ENCODE data around the gene MTIF2. TPM values are rescaled to one million over a fixed set of nuclear protein-coding genes. Genes with fewer than 3 reads are reported as not detected.
"Not testable (repeated sequence)": the region's sequence is repeated elsewhere in the genome, so short reads cannot be mapped to it uniquely, and the experiment has no call there.

The MTIF2 gene
- polyA plus RNA-seq, 1 experiment, result 11.1 TPM

GRCh38 chr2:55279214-55279835 lies 10.3 kb upstream of the MTIF2 start:
- CTCF ChIA-PET; DNase-seq (ENCODE audit: low read depth); POLR2A ChIA-PET: not testable (repeated sequence)

GRCh38 chr2:55277310-55277709 lies 8.3 kb upstream of the MTIF2 start:
- CTCF ChIA-PET, result no interaction called here
- POLR2A ChIA-PET, result no interaction called here
- Histone ChIP-seq H3K4me3 (ENCODE audit: low read depth, low read length) (no peak overlapping the region), H3K27me3 (ENCODE audit: control insufficient read depth, insufficient read depth, low read length) (no peaks in the 10 kb centered on the region), H3K36me3 (ENCODE audit: control insufficient read depth, insufficient read depth, low read length) (no peaks in the 10 kb centered on the region)
- no peak for TF ChIP-seq CTCF (IDR thresholded peaks at IDR 0.05; ENCODE audit: insufficient read depth, low read depth, low read length)
- no peak for DNase-seq (ENCODE audit: low read depth)

More at GRCh38 chr2:55279214-55279835, 10.3 kb upstream of the MTIF2 start:
- not testable (repeated sequence) for H3K36me3 ChIP-seq (ENCODE audit: control insufficient read depth, insufficient read depth, low read length); H3K27me3 ChIP-seq (ENCODE audit: control insufficient read depth, insufficient read depth, low read length); H3K4me3 ChIP-seq (ENCODE audit: low read depth, low read length)

DNA sequence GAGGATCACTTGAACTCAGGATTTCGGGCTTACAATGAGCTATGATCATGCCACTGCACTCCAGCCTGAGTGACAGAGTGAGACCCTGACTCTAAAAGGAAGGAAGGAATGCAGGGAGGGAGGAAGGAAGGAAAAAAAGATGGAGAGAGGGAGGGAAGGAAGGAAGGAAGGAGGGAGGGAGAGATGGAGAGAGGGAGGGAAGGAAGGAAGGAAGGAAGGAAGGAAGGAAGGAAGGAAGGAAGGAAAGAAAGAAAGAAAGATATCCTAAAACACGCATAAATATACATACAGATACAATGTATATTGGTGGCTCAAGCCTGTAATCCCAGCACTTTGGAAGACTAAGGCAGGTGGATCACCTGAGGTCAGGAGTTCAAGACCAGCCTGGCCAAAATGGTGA lies 5.3 kb upstream of the MTIF2 start:
- POLR2A ChIA-PET; DNase-seq (ENCODE audit: low read depth); H3K4me3 ChIP-seq (ENCODE audit: low read depth, low read length); CTCF ChIA-PET; H3K36me3 ChIP-seq (ENCODE audit: control insufficient read depth, insufficient read depth, low read length); H3K27me3 ChIP-seq (ENCODE audit: control insufficient read depth, insufficient read depth, low read length): not testable (repeated sequence)

DNA sequence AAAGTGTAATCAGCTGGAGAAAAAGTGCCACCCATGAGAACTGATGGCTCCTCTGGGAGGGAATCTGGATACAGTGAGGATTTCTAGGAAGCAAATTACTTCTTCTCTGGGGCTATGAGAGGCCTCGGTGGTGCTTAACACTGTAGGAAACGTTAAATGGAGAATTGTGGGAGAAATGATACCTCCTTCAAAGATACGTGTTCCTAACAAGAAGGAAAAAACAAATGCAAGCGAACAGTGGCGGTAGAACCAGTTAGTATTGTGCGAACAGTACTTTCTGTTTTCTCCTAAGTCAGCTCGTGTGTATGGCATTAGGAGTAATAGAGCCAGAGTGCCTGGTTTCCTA lies 587 bp upstream of the MTIF2 start:
- Histone ChIP-seq H3K27me3 (ENCODE audit: control insufficient read depth, insufficient read depth, low read length) (no peaks in the 10 kb centered on the region), H3K36me3 (ENCODE audit: control insufficient read depth, insufficient read depth, low read length) (no peaks in the 10 kb centered on the region), H3K4me3 (ENCODE audit: low read depth, low read length) (peak overlapping the region; percentile 52)
- no peak for DNase-seq (ENCODE audit: low read depth)
- ChIA-PET POLR2A (no interaction called here), CTCF (interaction anchor here (0.5 kb wide), 1 partner anchor 933 kb away, joined by 3 read pairs; no protein-coding TSS in a partner anchor)
- no peak for TF ChIP-seq CTCF (IDR thresholded peaks at IDR 0.05; ENCODE audit: insufficient read depth, low read depth, low read length)

- TF ChIP-seq CTCF (IDR thresholded peaks at IDR 0.05; ENCODE audit: insufficient read depth, low read depth, low read length), result no peak
- H3K4me3 ChIP-seq (ENCODE audit: low read depth, low read length), result peak overlapping the region; percentile 52
- no peak for DNase-seq (ENCODE audit: low read depth)
- POLR2A ChIA-PET, result no interaction called here
- CTCF ChIA-PET, result interaction anchor here (0.8 kb wide), 1 partner anchor 163 kb away, joined by 3 read pairs; no protein-coding TSS in a partner anchor
- H3K27me3 ChIP-seq (ENCODE audit: control insufficient read depth, insufficient read depth, low read length), result no peaks in the 10 kb centered on the region
- H3K36me3 ChIP-seq (ENCODE audit: control insufficient read depth, insufficient read depth, low read length), result peaks cover 2% of the 10 kb centered on the region; the same call in 1 of the 2 replicates
These were observed 634 bp downstream of the MTIF2 start for GRCh38 chr2:55268288-55268906.

- DNase-seq (ENCODE audit: low read depth); H3K36me3 ChIP-seq (ENCODE audit: control insufficient read depth, insufficient read depth, low read length); H3K27me3 ChIP-seq (ENCODE audit: control insufficient read depth, insufficient read depth, low read length); POLR2A ChIA-PET; H3K4me3 ChIP-seq (ENCODE audit: low read depth, low read length): not testable (repeated sequence)
- CTCF ChIA-PET, result interaction anchor here (0.9 kb wide), 1 partner anchor 172 kb away, joined by 4 read pairs; no protein-coding TSS in a partner anchor
These were observed 9.4 kb downstream of the MTIF2 start for GRCh38 chr2:55259586-55259985.

DNA sequence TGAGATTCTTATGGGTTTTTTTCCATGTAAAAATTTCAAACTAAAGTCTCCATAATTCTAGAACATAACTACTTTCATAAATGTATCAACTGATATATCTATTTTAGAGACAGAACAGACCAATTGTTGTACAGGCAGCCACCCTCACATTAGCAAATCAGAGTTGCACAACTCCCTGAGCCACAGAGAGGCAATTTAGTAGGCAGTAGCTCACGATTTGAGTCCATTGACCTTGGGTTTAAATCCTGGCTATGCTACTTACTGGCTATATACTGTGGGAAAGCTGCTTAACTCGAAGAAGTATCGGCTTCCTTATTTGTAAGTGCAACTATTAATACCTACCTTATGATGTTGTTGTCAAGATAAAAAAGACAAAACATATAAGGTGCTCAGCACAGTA lies 16.2 kb downstream of the MTIF2 start:
- Histone ChIP-seq H3K36me3 (ENCODE audit: control insufficient read depth, insufficient read depth, low read length) (peaks cover 6% of the 10 kb centered on the region), H3K27me3 (ENCODE audit: control insufficient read depth, insufficient read depth, low read length) (no peaks in the 10 kb centered on the region), H3K4me3 (ENCODE audit: low read depth, low read length) (no peak overlapping the region)
- POLR2A ChIA-PET, result no interaction called here
- CTCF ChIA-PET, result no interaction called here
- no peak for TF ChIP-seq CTCF (IDR thresholded peaks at IDR 0.05; ENCODE audit: insufficient read depth, low read depth, low read length)
- DNase-seq (ENCODE audit: low read depth), result no peak
